HL-60 (cell line): ENCODE results near the gene ECM2.

ENCODE experiments used
- GABPA ChIP-seq: IDR thresholded peaks from 2 replicates; pipeline ENCODE4 v1.6.1; 2012; ENCODE audit warnings: low read depth
- POLR2AphosphoS5 ChIP-seq: IDR thresholded peaks from 2 replicates; pipeline ENCODE4 v1.6.1; 2012; ENCODE audit warnings: low read depth
- REST ChIP-seq: IDR thresholded peaks from 2 replicates; pipeline ENCODE4 v1.6.1; 2012; ENCODE audit warnings: low read depth; ENCODE audit not compliant: insufficient replicate concordance
- TF ChIP-seq, protein P1 (sequence below): IDR thresholded peaks from one replicate; pipeline ENCODE4 v1.5.1; 2011; ENCODE audit warnings: low read length, control low read depth, inconsistent platforms; ENCODE audit not compliant: insufficient read depth

GRCh38 chr9:92527832-92528521 is 7.8 kb downstream of the ECM2 start:
- TF ChIP-seq, protein P1, sequence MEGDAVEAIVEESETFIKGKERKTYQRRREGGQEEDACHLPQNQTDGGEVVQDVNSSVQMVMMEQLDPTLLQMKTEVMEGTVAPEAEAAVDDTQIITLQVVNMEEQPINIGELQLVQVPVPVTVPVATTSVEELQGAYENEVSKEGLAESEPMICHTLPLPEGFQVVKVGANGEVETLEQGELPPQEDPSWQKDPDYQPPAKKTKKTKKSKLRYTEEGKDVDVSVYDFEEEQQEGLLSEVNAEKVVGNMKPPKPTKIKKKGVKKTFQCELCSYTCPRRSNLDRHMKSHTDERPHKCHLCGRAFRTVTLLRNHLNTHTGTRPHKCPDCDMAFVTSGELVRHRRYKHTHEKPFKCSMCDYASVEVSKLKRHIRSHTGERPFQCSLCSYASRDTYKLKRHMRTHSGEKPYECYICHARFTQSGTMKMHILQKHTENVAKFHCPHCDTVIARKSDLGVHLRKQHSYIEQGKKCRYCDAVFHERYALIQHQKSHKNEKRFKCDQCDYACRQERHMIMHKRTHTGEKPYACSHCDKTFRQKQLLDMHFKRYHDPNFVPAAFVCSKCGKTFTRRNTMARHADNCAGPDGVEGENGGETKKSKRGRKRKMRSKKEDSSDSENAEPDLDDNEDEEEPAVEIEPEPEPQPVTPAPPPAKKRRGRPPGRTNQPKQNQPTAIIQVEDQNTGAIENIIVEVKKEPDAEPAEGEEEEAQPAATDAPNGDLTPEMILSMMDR, result no peak
- TF ChIP-seq POLR2AphosphoS5 (no peak), GABPA (no peak), REST (no peak)
